Measurements from ENCODE around the gene HMGB2.

Gene HMGB2

DNA sequence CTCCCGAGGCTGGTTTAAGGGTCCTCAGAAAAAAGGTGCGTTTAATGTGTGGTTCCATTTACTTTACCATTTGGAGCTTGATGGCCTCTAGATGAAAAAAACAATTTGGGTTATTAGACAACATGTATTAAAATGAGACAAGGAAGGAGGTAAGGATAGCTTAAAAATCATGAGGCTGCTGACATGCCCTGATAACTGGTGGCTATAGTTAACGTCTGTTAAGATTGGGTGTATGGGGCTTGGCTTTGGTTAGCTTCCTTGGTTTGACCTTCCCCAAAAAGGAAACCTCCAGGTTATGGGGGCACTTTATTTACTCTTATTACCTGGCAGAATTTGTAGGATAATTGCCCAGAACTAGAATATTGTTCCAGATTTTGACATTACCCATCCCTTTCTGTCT, 51.5 kb downstream of the HMGB2 start:
- no peak overlapping the region for H3K27ac Mint-ChIP-seq
- H3K4me3 Mint-ChIP-seq: no peak overlapping the region
- H3K9me3 Mint-ChIP-seq: no peaks in the 10 kb centered on the region
- ATAC-seq (no peak), DNase-seq (ENCODE audit: low spot score in 2 of 2) (no peak)
- no peaks in the 10 kb centered on the region for H3K36me3 Mint-ChIP-seq
- peaks cover 14% of the 10 kb centered on the region for H3K4me1 Mint-ChIP-seq

GRCh38 chr4:173282256-173282562, 51.9 kb downstream of the HMGB2 start:
- Mint-ChIP-seq H3K4me1 (peaks cover 14% of the 10 kb centered on the region), H3K27ac (no peak overlapping the region), H3K4me3 (no peak overlapping the region), H3K9me3 (no peaks in the 10 kb centered on the region), H3K36me3 (no peaks in the 10 kb centered on the region)
- DNase-seq (ENCODE audit: low spot score in 2 of 2) (no peak), ATAC-seq (no peak)

GRCh38 chr4:173281406-173282255, 52.5 kb downstream of the HMGB2 start:
- DNase-seq (ENCODE audit: low spot score in 2 of 2) (no peak), ATAC-seq (no peak)
- Mint-ChIP-seq H3K9me3 (no peaks in the 10 kb centered on the region), H3K27ac (no peak overlapping the region), H3K4me3 (no peak overlapping the region), H3K36me3 (no peaks in the 10 kb centered on the region), H3K4me1 (peaks cover 14% of the 10 kb centered on the region)

Measured in stimulated activated effector memory CD8-positive, alpha-beta T cell treated with anti-CD3 and anti-CD28 coated beads, Interleukin-12 subunit alpha, Interleukin-12 subunit beta, amount 100 ng/mL, for 72 hours (primary cell).